Measurements from ENCODE around the gene TEX35. TPM values are rescaled to one million over a fixed set of nuclear protein-coding genes. Genes with fewer than 3 reads are reported as not detected.

The TEX35 gene
- total RNA-seq, 1 experiment from 2014 or later: not detected

DNA sequence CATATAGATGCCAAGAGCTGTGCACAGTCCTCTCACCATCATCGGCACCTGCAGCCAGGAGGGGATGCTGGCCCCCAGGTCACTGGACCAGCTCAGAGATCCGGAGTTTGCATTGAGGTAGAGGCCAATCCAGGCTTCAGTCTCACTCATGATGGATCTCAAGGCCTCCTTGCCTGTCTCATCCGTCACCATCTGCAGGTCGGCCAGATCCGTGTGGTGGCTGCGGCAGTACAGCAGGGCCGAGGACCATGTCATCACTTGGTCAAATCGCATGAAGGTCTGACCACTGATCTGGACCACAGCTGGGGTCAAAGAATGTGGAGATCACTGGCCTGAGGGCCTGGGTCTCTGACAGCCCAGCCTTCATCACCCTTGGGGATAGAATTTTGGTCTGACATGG lies 22.8 kb upstream of the TEX35 start:
- CTCF ChIA-PET: interaction anchor here (0.8 to 9.3 kb wide), 3 partner anchors 11 to 42 kb away, joined by 3 to 92 read pairs (median 4); no protein-coding TSS in a partner anchor
- intact Hi-C loops (cut with micrococcal nuclease): no loop called here

DNA sequence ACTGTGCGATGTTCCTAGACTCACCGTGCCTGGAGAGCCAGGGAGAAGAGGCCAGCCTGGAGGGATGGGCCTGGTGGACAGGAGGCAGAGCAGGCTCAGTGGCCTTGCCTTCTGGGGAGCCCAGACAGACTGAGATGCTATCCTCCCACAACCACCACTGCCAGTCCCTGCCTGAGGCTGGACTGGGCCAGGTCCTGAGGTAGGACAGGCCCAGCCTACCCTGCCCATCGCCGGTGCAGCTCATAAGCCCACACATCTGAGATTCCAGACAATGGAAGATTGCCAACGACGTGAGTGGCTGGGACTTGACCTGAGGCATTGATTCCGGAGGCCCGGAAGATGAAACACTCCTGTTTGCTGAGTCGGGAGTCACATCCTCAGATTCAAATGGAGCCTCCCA lies 21.9 kb upstream of the TEX35 start:
- no peaks in the 10 kb centered on the region for H3K27me3 Mint-ChIP-seq (ENCODE audit: insufficient read depth, unreplicated experiment)
- DNase-seq (ENCODE audit: unreplicated experiment): no peak
- H3K36me3 Mint-ChIP-seq (ENCODE audit: insufficient read depth, unreplicated experiment): no peaks in the 10 kb centered on the region
- H3K4me3 Mint-ChIP-seq (ENCODE audit: unreplicated experiment): no peak overlapping the region
- intact Hi-C loops (cut with micrococcal nuclease): no loop called here
- H3K4me1 Mint-ChIP-seq (ENCODE audit: insufficient read depth, unreplicated experiment): no peaks in the 10 kb centered on the region
- ChIA-PET POLR2A (interaction anchor here (0.6 kb wide), 1 partner anchor 148 kb away, joined by 3 read pairs; no protein-coding TSS in a partner anchor), CTCF (interaction anchor here (0.6 to 9.3 kb wide), 3 partner anchors 10 to 566 kb away, joined by 3 to 92 read pairs (median 3); no protein-coding TSS in a partner anchor)
- no TSS peak for BruUV-seq (replicated peaks)
- TF ChIP-seq, protein P1, sequence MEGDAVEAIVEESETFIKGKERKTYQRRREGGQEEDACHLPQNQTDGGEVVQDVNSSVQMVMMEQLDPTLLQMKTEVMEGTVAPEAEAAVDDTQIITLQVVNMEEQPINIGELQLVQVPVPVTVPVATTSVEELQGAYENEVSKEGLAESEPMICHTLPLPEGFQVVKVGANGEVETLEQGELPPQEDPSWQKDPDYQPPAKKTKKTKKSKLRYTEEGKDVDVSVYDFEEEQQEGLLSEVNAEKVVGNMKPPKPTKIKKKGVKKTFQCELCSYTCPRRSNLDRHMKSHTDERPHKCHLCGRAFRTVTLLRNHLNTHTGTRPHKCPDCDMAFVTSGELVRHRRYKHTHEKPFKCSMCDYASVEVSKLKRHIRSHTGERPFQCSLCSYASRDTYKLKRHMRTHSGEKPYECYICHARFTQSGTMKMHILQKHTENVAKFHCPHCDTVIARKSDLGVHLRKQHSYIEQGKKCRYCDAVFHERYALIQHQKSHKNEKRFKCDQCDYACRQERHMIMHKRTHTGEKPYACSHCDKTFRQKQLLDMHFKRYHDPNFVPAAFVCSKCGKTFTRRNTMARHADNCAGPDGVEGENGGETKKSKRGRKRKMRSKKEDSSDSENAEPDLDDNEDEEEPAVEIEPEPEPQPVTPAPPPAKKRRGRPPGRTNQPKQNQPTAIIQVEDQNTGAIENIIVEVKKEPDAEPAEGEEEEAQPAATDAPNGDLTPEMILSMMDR (IDR thresholded peaks at IDR 0.05; ENCODE audit: unreplicated experiment): no peak
- H3K9me3 Mint-ChIP-seq (ENCODE audit: unreplicated experiment): no peaks in the 10 kb centered on the region
- no peak overlapping the region for H3K27ac Mint-ChIP-seq (ENCODE audit: low read depth, unreplicated experiment)

More for the DNA sequence above, 22.8 kb upstream of the TEX35 start:
- DNase-seq (ENCODE audit: unreplicated experiment): no peak
- Mint-ChIP-seq H3K4me3 (ENCODE audit: unreplicated experiment) (no peak overlapping the region), H3K9me3 (ENCODE audit: unreplicated experiment) (no peaks in the 10 kb centered on the region), H3K27ac (ENCODE audit: low read depth, unreplicated experiment) (no peak overlapping the region), H3K36me3 (ENCODE audit: insufficient read depth, unreplicated experiment) (peaks cover 5% of the 10 kb centered on the region), H3K27me3 (ENCODE audit: insufficient read depth, unreplicated experiment) (no peaks in the 10 kb centered on the region), H3K4me1 (ENCODE audit: insufficient read depth, unreplicated experiment) (no peaks in the 10 kb centered on the region)
- TF ChIP-seq, protein P1 (IDR thresholded peaks at IDR 0.05; ENCODE audit: unreplicated experiment): no peak
- POLR2A ChIA-PET: no interaction called here
- BruUV-seq (replicated peaks): no TSS peak

DNA sequence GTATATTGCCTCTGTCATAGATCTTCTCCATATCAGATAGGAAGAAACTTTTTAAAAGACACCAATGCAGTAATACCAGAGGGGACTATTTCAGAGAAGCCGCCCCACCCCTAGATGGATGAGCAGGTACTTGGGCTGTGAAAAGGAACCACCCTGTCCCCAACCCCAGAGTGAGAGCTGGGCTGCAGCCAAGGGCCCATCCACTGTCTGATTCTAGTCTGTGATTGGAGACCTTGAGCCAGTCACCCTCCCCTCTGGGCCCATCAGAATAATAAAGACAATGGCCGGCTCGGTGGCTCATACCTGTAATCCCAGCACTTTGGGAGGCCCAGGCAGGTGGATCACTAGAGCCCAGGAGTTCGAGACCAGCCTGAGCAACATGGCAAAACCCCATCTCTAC lies 21.2 kb upstream of the TEX35 start:
- no peak for DNase-seq (ENCODE audit: unreplicated experiment)
- H3K9me3 Mint-ChIP-seq (ENCODE audit: unreplicated experiment): no peaks in the 10 kb centered on the region
- H3K4me3 Mint-ChIP-seq (ENCODE audit: unreplicated experiment): no peak overlapping the region
- H3K4me1 Mint-ChIP-seq (ENCODE audit: insufficient read depth, unreplicated experiment): no peaks in the 10 kb centered on the region
- H3K36me3 Mint-ChIP-seq (ENCODE audit: insufficient read depth, unreplicated experiment): no peaks in the 10 kb centered on the region
- no TSS peak for BruUV-seq (replicated peaks)
- intact Hi-C loops (cut with micrococcal nuclease): no loop called here
- no peaks in the 10 kb centered on the region for H3K27me3 Mint-ChIP-seq (ENCODE audit: insufficient read depth, unreplicated experiment)
- no peak overlapping the region for H3K27ac Mint-ChIP-seq (ENCODE audit: low read depth, unreplicated experiment)
- CTCF ChIA-PET: interaction anchor here (0.7 to 9.3 kb wide), 3 partner anchors 9 to 1350 kb away, joined by 3 to 92 read pairs (median 7); no protein-coding TSS in a partner anchor
- TF ChIP-seq, protein P1 (IDR thresholded peaks at IDR 0.05; ENCODE audit: unreplicated experiment): no peak
- POLR2A ChIA-PET: interaction anchor here (1.2 kb wide), 1 partner anchor 27 kb away, joined by 3 read pairs; no protein-coding TSS in a partner anchor

DNA sequence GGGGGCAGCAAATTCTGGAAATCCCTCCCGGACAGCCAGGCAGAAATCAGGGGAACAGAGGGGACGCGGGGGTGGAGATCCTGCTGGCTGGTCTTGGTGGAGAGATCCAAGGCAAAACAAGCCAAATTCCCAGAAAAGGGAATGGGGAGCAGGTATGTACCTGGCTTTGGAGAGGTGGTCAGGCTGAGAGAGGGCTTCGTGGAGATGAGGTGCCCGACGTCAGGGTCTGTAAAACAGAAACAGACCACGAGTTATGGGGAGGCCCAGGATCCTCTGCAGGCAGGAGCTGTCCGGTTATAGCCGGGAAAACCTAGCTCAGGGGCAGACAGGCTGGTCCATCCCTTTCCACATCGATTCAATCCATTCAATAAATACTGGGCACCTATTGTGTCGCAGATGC lies 20.6 kb upstream of the TEX35 start:
- Mint-ChIP-seq H3K27me3 (ENCODE audit: insufficient read depth, unreplicated experiment) (no peaks in the 10 kb centered on the region), H3K27ac (ENCODE audit: low read depth, unreplicated experiment) (no peak overlapping the region), H3K4me1 (ENCODE audit: insufficient read depth, unreplicated experiment) (no peaks in the 10 kb centered on the region), H3K36me3 (ENCODE audit: insufficient read depth, unreplicated experiment) (no peaks in the 10 kb centered on the region), H3K9me3 (ENCODE audit: unreplicated experiment) (no peaks in the 10 kb centered on the region), H3K4me3 (ENCODE audit: unreplicated experiment) (no peak overlapping the region)
- ChIA-PET CTCF (interaction anchor here (0.5 to 9.3 kb wide), 4 partner anchors 8 to 1349 kb away, joined by 3 to 92 read pairs (median 5); no protein-coding TSS in a partner anchor), POLR2A (interaction anchor here (1.2 kb wide), 1 partner anchor 28 kb away, joined by 3 read pairs; no protein-coding TSS in a partner anchor)
- DNase-seq (ENCODE audit: unreplicated experiment): no peak
- TF ChIP-seq, protein P1 (IDR thresholded peaks at IDR 0.05; ENCODE audit: unreplicated experiment): no peak
- no TSS peak for BruUV-seq (replicated peaks)
- intact Hi-C loops (cut with micrococcal nuclease): no loop called here
